Prostate gland (tissue), 2 donors: ENCODE results near the gene TEX55. TPM values are rescaled to one million over a fixed set of nuclear protein-coding genes. Genes with fewer than 3 reads are reported as not detected.

Experiments used
- DNase-seq: peaks from one replicate; pipeline ENCODE4 v3.0.0-alpha.2; 2019; ENCODE audit warnings: low spot score
- H3K27ac ChIP-seq, 2 donors: fragments of 200-600 bp; sonication (generic); 2 replicates each; pipeline ENCODE4 v1.5.1; 2017 to 2019
- H3K27me3 ChIP-seq: fragments of 200-600 bp; sonication (generic); replicated peaks from 2 replicates; pipeline ENCODE4 v1.5.1; 2019; ENCODE audit not compliant: insufficient read depth
- H3K36me3 ChIP-seq, 2 donors: fragments of 200-600 bp; sonication (generic); 1 replicate in 1 of 2; 2 replicates in 1 of 2; pipeline versions ENCODE4 v1.5.1 to v1.8.1; 2017 to 2019
- H3K4me1 ChIP-seq: fragments of 200-600 bp; sonication (generic); replicated peaks from 2 replicates; pipeline ENCODE4 v1.5.1; 2019
- H3K4me3 ChIP-seq, 2 donors: fragments of 200-600 bp; sonication (generic); 2 replicates each; pipeline ENCODE4 v1.5.1; 2017 to 2019
- H3K9me3 ChIP-seq: fragments of 200-600 bp; sonication (generic); 2 replicates; pipeline ENCODE4 v1.5.1; 2017
- CTCF ChIP-seq, 4 experiments: fragments of 200-600 bp in 2 of 4; fragments of 450-650 bp in 2 of 4; sonication (generic) in 2 of 4; IDR thresholded peaks; 1 replicate in 3 of 4; 2 replicates in 1 of 4; pipeline ENCODE4 v1.5.1; 2016 to 2019; ENCODE audit warnings: antibody characterized with exemption in 4 of 4, mild to moderate bottlenecking in 2 of 4, moderate library complexity in 2 of 4
- POLR2A ChIP-seq: fragments of 450-650 bp; IDR thresholded peaks from one replicate; pipeline ENCODE4 v1.6.1; 2016; ENCODE audit warnings: antibody characterized with exemption, mild to moderate bottlenecking
- POLR2AphosphoS5 ChIP-seq: sonication (generic); formaldehyde crosslinking; IDR thresholded peaks from one replicate; pipeline ENCODE4 v1.6.1; 2017; ENCODE audit warnings: antibody characterized with exemption
- WGBS: methylation state at CpG from one replicate; pipeline ENCODE4 v1.1.5; 2018; 5-methylcytosine and 5-hydroxymethylcytosine counted together
- intact Hi-C: fragments of 100-400 bp; cut with DNase I; formaldehyde crosslinking; loops from one replicate; pipeline ENCODE4 v1.14.2; 2022
- total RNA-seq, 2 donors: library from RNA; depleted of rRNA; stranded (reverse); fragments of >200 nt; gene quantifications; one replicate each; pipeline ENCODE4 v1.1.0, GENCODE V29; 2016

Gene TEX55
- total RNA-seq, 2 donors from 2014 or later: 6.6 TPM; not detected in 1

- Histone ChIP-seq H3K27me3 (no peaks in the 10 kb centered on the region), H3K4me1 (no peaks in the 10 kb centered on the region), H3K9me3 (no peaks in the 10 kb centered on the region), H3K4me3 (no peak overlapping the region), H3K27ac (no peak overlapping the region), H3K36me3 (no peaks in the 10 kb centered on the region)
- TF ChIP-seq CTCF (IDR thresholded peaks at IDR 0.05) (no peak), POLR2AphosphoS5 (no peak), POLR2A (no peak)
- WGBS: 64% methylated on average over 5 of the region's 5 CpGs
- no peak for DNase-seq
- intact Hi-C loops: no loop called here
Measured at GRCh38 chr3:119140466-119140865, 5.5 kb upstream of the TEX55 start.

- no peaks in the 10 kb centered on the region for H3K4me1 ChIP-seq
- no peak overlapping the region for H3K27ac ChIP-seq
- TF ChIP-seq CTCF (IDR thresholded peaks at IDR 0.05) (no peak), POLR2A (no peak), POLR2AphosphoS5 (no peak)
- no peak overlapping the region for H3K4me3 ChIP-seq
- intact Hi-C loops: no loop called here
- DNase-seq: no peak
- H3K9me3 ChIP-seq: no peaks in the 10 kb centered on the region
- H3K36me3 ChIP-seq: no peaks in the 10 kb centered on the region
- H3K27me3 ChIP-seq: no peaks in the 10 kb centered on the region
Measured at GRCh38 chr3:119145128-119145499, 851 bp upstream of the TEX55 start.

- H3K4me1 ChIP-seq: no peaks in the 10 kb centered on the region
- 87% methylated on average over 15 of the region's 15 CpGs for WGBS
- DNase-seq: no peak
- no peak overlapping the region for H3K27ac ChIP-seq
- no peaks in the 10 kb centered on the region for H3K9me3 ChIP-seq
- intact Hi-C loops: no loop called here
- no peaks in the 10 kb centered on the region for H3K27me3 ChIP-seq
- no peak overlapping the region for H3K4me3 ChIP-seq
- TF ChIP-seq POLR2AphosphoS5: no peak
- no peak for TF ChIP-seq CTCF (IDR thresholded peaks at IDR 0.05)
- no peak for TF ChIP-seq POLR2A
- no peaks in the 10 kb centered on the region for H3K36me3 ChIP-seq
Measured at GRCh38 chr3:119146578-119147375, 812 bp downstream of the TEX55 start.

- no peak for DNase-seq
- no peak for TF ChIP-seq CTCF (IDR thresholded peaks at IDR 0.05)
- no peak for TF ChIP-seq POLR2AphosphoS5
- no peak for TF ChIP-seq POLR2A
- H3K4me3 ChIP-seq: no peak overlapping the region
- no peaks in the 10 kb centered on the region for H3K36me3 ChIP-seq
- H3K9me3 ChIP-seq: no peaks in the 10 kb centered on the region
- intact Hi-C loops: no loop called here
- 47% methylated on average over 2 of the region's 2 CpGs for WGBS
- no peaks in the 10 kb centered on the region for H3K27me3 ChIP-seq
- H3K4me1 ChIP-seq: no peaks in the 10 kb centered on the region
- no peak overlapping the region for H3K27ac ChIP-seq
Measured at GRCh38 chr3:119147494-119147893, 1.5 kb downstream of the TEX55 start.
